GM10266 (cell line): ENCODE results near the gene RGS7.

ENCODE experiments used
- DNase-seq: peaks from one replicate; pipeline ENCODE4 v3.0.0; 2012; ENCODE audit errors: extremely low spot score
- TF ChIP-seq, protein P1 (sequence below): IDR thresholded peaks from 2 replicates; pipeline ENCODE4 v1.5.1; 2012; ENCODE audit warnings: mild to moderate bottlenecking, low read depth; ENCODE audit not compliant: control insufficient read depth, insufficient read depth; ENCODE audit errors: missing control alignments

Gene RGS7

GRCh38 chr1:241272828-241273227 lies 84.2 kb downstream of the RGS7 start:
- no peak for DNase-seq
- TF ChIP-seq, protein P1, sequence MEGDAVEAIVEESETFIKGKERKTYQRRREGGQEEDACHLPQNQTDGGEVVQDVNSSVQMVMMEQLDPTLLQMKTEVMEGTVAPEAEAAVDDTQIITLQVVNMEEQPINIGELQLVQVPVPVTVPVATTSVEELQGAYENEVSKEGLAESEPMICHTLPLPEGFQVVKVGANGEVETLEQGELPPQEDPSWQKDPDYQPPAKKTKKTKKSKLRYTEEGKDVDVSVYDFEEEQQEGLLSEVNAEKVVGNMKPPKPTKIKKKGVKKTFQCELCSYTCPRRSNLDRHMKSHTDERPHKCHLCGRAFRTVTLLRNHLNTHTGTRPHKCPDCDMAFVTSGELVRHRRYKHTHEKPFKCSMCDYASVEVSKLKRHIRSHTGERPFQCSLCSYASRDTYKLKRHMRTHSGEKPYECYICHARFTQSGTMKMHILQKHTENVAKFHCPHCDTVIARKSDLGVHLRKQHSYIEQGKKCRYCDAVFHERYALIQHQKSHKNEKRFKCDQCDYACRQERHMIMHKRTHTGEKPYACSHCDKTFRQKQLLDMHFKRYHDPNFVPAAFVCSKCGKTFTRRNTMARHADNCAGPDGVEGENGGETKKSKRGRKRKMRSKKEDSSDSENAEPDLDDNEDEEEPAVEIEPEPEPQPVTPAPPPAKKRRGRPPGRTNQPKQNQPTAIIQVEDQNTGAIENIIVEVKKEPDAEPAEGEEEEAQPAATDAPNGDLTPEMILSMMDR = no peak

DNA sequence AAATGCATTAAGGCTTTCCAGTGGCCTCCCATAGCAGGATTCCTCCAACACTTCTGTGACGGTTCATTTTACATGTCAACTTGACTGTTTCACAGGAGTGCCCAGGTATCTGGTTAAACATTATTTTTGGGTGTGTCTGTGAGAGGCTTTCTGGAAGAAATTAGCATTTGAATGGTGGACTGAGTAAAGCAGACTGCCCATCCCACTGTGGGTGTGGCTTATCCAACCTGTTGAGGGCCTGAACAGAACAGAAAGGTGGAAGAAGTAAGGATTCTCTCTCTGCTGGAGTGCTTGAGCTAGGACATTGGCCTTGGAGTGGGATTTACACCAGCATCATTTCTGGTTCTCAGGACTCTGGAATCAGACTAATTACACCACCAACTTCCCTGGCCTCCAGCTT lies 85.6 kb downstream of the RGS7 start:
- TF ChIP-seq, protein P1 = no peak
- no peak for DNase-seq

DNA sequence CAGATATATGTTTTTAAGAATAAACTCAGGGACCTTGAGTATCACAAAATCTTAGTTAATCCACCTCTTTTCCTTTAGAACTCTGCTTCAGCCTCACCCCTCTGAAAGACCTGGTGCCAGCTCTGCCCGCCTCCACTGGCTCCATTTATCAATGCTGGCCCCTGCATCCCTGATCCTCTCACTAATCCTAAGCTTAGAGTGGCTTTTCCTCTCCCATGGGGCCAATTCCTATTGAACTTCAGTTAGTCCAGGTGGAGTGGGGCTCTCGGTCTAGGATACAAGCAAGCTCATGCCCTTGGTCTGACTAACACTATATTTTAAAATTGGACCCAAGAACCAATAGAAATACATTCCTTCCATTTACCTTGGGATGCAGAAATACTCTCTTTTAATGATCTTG lies 87.0 kb downstream of the RGS7 start:
- no peak for DNase-seq
- TF ChIP-seq, protein P1 = no peak

DNA sequence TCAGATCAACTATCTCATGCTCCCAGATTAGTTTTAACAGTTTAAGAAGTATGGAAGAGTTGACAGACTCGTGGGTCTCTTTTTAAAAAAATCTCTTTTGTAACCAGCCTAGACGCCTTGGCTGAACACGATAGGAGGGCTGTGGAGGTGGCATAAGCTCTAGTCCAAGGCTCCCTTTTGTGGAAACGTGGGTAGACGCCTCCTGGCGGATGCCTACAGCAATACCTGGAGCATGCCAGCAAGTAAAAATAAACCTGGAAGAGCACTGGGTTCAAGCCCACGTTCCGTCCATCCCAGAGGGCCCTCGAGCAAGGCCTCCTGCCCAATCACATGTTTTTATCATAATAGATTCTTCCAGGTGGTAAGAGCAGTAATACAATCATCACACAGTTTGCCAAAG lies 87.9 kb downstream of the RGS7 start:
- TF ChIP-seq, protein P1 = no peak
- no peak for DNase-seq

DNA sequence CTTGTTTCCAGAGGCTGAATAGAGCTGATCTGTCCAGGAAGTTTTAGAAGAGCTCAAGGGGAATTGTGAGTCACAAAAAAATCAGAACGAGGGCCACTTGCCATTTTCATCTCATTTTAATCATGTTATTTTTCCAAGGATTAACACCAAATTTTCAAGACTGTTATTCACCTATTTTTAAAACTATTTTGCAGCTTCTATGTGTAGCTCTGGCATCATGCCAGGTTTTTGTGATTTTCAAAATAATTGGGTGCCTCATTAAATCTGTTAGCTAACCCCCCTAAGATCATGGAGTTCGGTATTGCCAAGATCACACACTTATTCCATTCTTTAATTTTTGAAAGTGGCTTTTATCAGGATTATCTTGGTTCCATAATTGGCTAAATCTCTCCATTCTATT lies 90.9 kb downstream of the RGS7 start:
- DNase-seq = no peak
- TF ChIP-seq, protein P1 = no peak

GRCh38 chr1:241265428-241265827 lies 91.6 kb downstream of the RGS7 start:
- no peak for DNase-seq
- TF ChIP-seq, protein P1 = no peak

- DNase-seq = no peak
- TF ChIP-seq, protein P1 = no peak
Measured at GRCh38 chr1:241263346-241263745, 93.7 kb downstream of the RGS7 start.
